Activated CD8-positive, alpha-beta memory T cell treated with anti-CD3 and anti-CD28 coated beads, Interleukin-2, amount 50 U/mL, for 48 hours (primary cell): ENCODE results near the gene GPM6B.
"Not testable (repeated sequence)": the region's sequence is repeated elsewhere in the genome, so short reads cannot be mapped to it uniquely, and the experiment has no call there.

Experiments used
- DNase-seq: peaks from one replicate; pipeline ENCODE4 v3.0.0-alpha.2; 2020

Gene GPM6B

GRCh38 chrX:13763489-13763888 lies 53.4 kb downstream of the GPM6B start:
- no peak for DNase-seq

- DNase-seq = no peak
These were observed 55.1 kb downstream of the GPM6B start for GRCh38 chrX:13761606-13762414.

- no peak for DNase-seq
These were observed 56.5 kb downstream of the GPM6B start for GRCh38 chrX:13760426-13760825.

GRCh38 chrX:13759152-13759718 lies 57.7 kb downstream of the GPM6B start:
- no peak for DNase-seq

- DNase-seq = no peak
These were observed 60.5 kb downstream of the GPM6B start for GRCh38 chrX:13756381-13756780.

- DNase-seq = no peak
These were observed 61.6 kb downstream of the GPM6B start for GRCh38 chrX:13755254-13755653.

GRCh38 chrX:13754765-13755164 lies 62.1 kb downstream of the GPM6B start:
- no peak for DNase-seq

GRCh38 chrX:13752646-13753045 lies 64.2 kb downstream of the GPM6B start:
- no peak for DNase-seq

- no peak for DNase-seq
These were observed 64.8 kb downstream of the GPM6B start for GRCh38 chrX:13752141-13752540.

GRCh38 chrX:13750812-13751211 lies 66.1 kb downstream of the GPM6B start:
- no peak for DNase-seq

GRCh38 chrX:13750204-13750603 lies 66.7 kb downstream of the GPM6B start:
- DNase-seq = no peak

- DNase-seq = no peak
These were observed 68.4 kb downstream of the GPM6B start for GRCh38 chrX:13748486-13748885.

- no peak for DNase-seq
These were observed 69.1 kb downstream of the GPM6B start for GRCh38 chrX:13747836-13748235.

- no peak for DNase-seq
These were observed 74.3 kb downstream of the GPM6B start for GRCh38 chrX:13742397-13743176.

GRCh38 chrX:13741695-13742094 lies 75.2 kb downstream of the GPM6B start:
- no peak for DNase-seq

GRCh38 chrX:13734278-13735172 lies 82.4 kb downstream of the GPM6B start, which contains the start of the genes OFD1 and TRAPPC2:
Gene OFD1, plus strand, starts transcription at chrX:13734748. Its CDS starts 324 bp downstream, at chrX:13735072.
Gene TRAPPC2, minus strand, starts transcription at chrX:13734620. Its CDS starts 14,657 bp downstream, at chrX:13719963.
- peak; percentile 91 for DNase-seq

GRCh38 chrX:13733506-13733905 lies 83.4 kb downstream of the GPM6B start:
- DNase-seq = no peak

GRCh38 chrX:13732246-13733067 lies 84.4 kb downstream of the GPM6B start:
- no peak for DNase-seq

- not testable (repeated sequence) for DNase-seq
These were observed 86.4 kb downstream of the GPM6B start for GRCh38 chrX:13730523-13730922.

- DNase-seq = not testable (repeated sequence)
These were observed 90.3 kb downstream of the GPM6B start for GRCh38 chrX:13726583-13726982.

GRCh38 chrX:13724878-13725277 lies 92.0 kb downstream of the GPM6B start:
- DNase-seq = peak; percentile 56
